Neural progenitor cell (in vitro differentiated cells): ENCODE results near the gene ZNF341. TPM values are rescaled to one million over a fixed set of nuclear protein-coding genes. Genes with fewer than 3 reads are reported as not detected.
A peak's percentile ranks its signal among the peaks of the same experiment; 100 is the strongest.

Source experiments
- DNase-seq: peaks from one replicate; pipeline ENCODE4 v3.0.0-alpha.2; 2016; ENCODE audit warnings: low spot score
- H2AFZ ChIP-seq: fragments of 200-600 bp; sonication (generic); replicated peaks from 2 replicates; pipeline ENCODE4 v1.6.1; 2016; ENCODE audit warnings: antibody characterized with exemption
- H3F3A ChIP-seq: fragments of 200-600 bp; sonication (generic); 2 replicates; pipeline ENCODE4 v1.6.1; 2016; ENCODE audit warnings: antibody characterized with exemption, low read depth
- H3K27ac ChIP-seq: fragments of 200-600 bp; sonication (generic); 2 replicates; pipeline ENCODE4 v1.5.1; 2016; ENCODE audit warnings: mild to moderate bottlenecking
- H3K27me3 ChIP-seq: fragments of 200-600 bp; sonication (generic); 2 replicates; pipeline ENCODE4 v1.6.1; 2016; ENCODE audit warnings: mild to moderate bottlenecking, moderate library complexity
- H3K36me3 ChIP-seq: fragments of 200-600 bp; sonication (generic); 2 replicates; pipeline ENCODE4 v1.5.1; 2016
- H3K4me1 ChIP-seq: fragments of 200-600 bp; sonication (generic); 2 replicates; pipeline ENCODE4 v1.6.1; 2016; ENCODE audit warnings: mixed run types
- H3K4me2 ChIP-seq: fragments of 200-600 bp; sonication (generic); 2 replicates; pipeline ENCODE4 v1.6.1; 2016
- H3K4me3 ChIP-seq: fragments of 200-600 bp; sonication (generic); 2 replicates; pipeline ENCODE4 v1.5.1; 2016
- H3K79me2 ChIP-seq: fragments of 200-600 bp; sonication (generic); 2 replicates; pipeline ENCODE4 v1.6.1; 2016; ENCODE audit warnings: low read depth
- H3K9ac ChIP-seq: fragments of 200-600 bp; sonication (generic); 2 replicates; pipeline ENCODE4 v1.6.1; 2016
- H3K9me3 ChIP-seq: fragments of 200-600 bp; sonication (generic); 2 replicates; pipeline ENCODE4 v1.5.1; 2016; ENCODE audit warnings: low read depth
- H4K20me1 ChIP-seq: fragments of 200-600 bp; sonication (generic); 2 replicates; pipeline ENCODE4 v1.6.1; 2016; ENCODE audit warnings: low read depth
- H3K27ac Mint-ChIP-seq: 3 replicates; pipeline ENCODE4 v1.8.0; 2021; ENCODE audit warnings: mixed read lengths
- H3K27me3 Mint-ChIP-seq: 2 replicates; pipeline ENCODE4 v1.8.0; 2022; ENCODE audit warnings: low read depth, mild to moderate bottlenecking, inconsistent platforms, moderate library complexity, mixed read lengths; ENCODE audit not compliant: insufficient read depth
- H3K36me3 Mint-ChIP-seq: 3 replicates; pipeline ENCODE4 v1.8.0; 2021; ENCODE audit warnings: mixed read lengths
- H3K4me1 Mint-ChIP-seq: 3 replicates; pipeline ENCODE4 v1.8.0; 2021; ENCODE audit warnings: mixed read lengths
- H3K4me3 Mint-ChIP-seq: 3 replicates; pipeline ENCODE4 v1.8.0; 2021; ENCODE audit warnings: mild to moderate bottlenecking, moderate library complexity, mixed read lengths
- H3K9me3 Mint-ChIP-seq: 3 replicates; pipeline ENCODE4 v1.8.0; 2020; ENCODE audit warnings: mixed read lengths
- EZH2 ChIP-seq: fragments of 200-600 bp; sonication (generic); IDR thresholded peaks from 2 replicates; pipeline ENCODE4 v1.6.1; 2017; ENCODE audit warnings: antibody characterized with exemption, mild to moderate bottlenecking, moderate library complexity
- EZH2phosphoT487 ChIP-seq: fragments of 200-600 bp; sonication (generic); IDR thresholded peaks from 2 replicates; pipeline ENCODE4 v1.6.1; 2017; ENCODE audit warnings: antibody characterized with exemption
- total RNA-seq: library from RNA; depleted of rRNA; stranded (reverse); fragments of >200 nt; gene quantifications from 2 replicates; pipeline ENCODE4 v1.2.3, GENCODE V29; 2015; ENCODE audit warnings: low replicate concordance
- TF ChIP-seq, protein P1 (sequence below): fragments of 200-600 bp; sonication (generic); IDR thresholded peaks from 2 replicates; pipeline ENCODE4 v1.5.1; 2017; ENCODE audit warnings: antibody characterized with exemption, mild to moderate bottlenecking

Gene ZNF341
- total RNA-seq, 1 donor from 2014 or later: 0.82 TPM

GRCh38 chr20:33812152-33812849 lies 80.5 kb downstream of the ZNF341 start:
- DNase-seq: peak; percentile 39

DNA sequence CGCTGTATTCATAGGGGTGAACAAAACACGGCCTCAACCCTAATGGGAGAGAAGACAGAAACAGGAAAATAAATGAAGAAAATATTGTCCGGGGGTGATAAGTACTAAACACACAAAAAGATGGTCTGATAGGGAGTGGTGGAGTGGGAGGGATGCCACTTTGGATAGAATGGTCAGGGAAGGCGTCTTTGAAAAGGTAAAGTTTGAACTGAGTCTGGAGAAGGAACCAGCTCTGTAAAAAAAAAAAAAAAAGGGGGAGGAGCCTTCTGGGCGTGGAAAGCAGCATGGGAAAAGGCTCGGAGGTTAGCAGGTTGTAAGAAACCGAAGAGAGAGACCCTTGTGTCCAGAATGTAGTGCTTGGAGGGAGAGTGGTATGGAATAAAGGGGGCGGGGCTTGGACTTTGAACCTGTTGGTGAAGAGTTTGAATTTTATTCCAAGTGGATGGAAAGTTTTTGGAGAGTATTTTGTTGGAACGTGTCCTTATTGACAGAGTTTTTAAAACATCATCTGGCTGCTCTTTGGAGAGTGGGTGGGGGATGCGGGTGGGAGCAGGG lies 81.2 kb downstream of the ZNF341 start:
- Histone ChIP-seq H3K4me2 (peak overlapping the region; percentile 90), H3K27ac (no peak overlapping the region), H4K20me1 (peaks cover 55% of the 10 kb centered on the region), H3K4me1 (peaks cover 13% of the 10 kb centered on the region), H3F3A (peaks cover 13% of the 10 kb centered on the region), H3K27me3 (no peaks in the 10 kb centered on the region), H3K79me2 (peaks cover 67% of the 10 kb centered on the region), H3K4me3 (peak overlapping the region; percentile 94), H2AFZ (no peak overlapping the region), H3K9me3 (no peaks in the 10 kb centered on the region), H3K9ac (no peak overlapping the region), H3K36me3 (no peaks in the 10 kb centered on the region)
- H3K27ac Mint-ChIP-seq: peak overlapping the region; percentile 1
- no peak for TF ChIP-seq EZH2
- TF ChIP-seq, protein P1, sequence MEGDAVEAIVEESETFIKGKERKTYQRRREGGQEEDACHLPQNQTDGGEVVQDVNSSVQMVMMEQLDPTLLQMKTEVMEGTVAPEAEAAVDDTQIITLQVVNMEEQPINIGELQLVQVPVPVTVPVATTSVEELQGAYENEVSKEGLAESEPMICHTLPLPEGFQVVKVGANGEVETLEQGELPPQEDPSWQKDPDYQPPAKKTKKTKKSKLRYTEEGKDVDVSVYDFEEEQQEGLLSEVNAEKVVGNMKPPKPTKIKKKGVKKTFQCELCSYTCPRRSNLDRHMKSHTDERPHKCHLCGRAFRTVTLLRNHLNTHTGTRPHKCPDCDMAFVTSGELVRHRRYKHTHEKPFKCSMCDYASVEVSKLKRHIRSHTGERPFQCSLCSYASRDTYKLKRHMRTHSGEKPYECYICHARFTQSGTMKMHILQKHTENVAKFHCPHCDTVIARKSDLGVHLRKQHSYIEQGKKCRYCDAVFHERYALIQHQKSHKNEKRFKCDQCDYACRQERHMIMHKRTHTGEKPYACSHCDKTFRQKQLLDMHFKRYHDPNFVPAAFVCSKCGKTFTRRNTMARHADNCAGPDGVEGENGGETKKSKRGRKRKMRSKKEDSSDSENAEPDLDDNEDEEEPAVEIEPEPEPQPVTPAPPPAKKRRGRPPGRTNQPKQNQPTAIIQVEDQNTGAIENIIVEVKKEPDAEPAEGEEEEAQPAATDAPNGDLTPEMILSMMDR: no peak
- no peak for TF ChIP-seq EZH2phosphoT487
- H3K4me3 Mint-ChIP-seq: peak overlapping the region; percentile 97
- peaks cover 3% of the 10 kb centered on the region for H3K27me3 Mint-ChIP-seq
- no peaks in the 10 kb centered on the region for H3K9me3 Mint-ChIP-seq
- DNase-seq: peak; percentile 58
- H3K36me3 Mint-ChIP-seq: peaks cover 7% of the 10 kb centered on the region
- H3K4me1 Mint-ChIP-seq: peaks cover 25% of the 10 kb centered on the region

More at GRCh38 chr20:33812152-33812849, 80.5 kb downstream of the ZNF341 start:
- Histone ChIP-seq H3K9me3 (no peaks in the 10 kb centered on the region), H3K27ac (no peak overlapping the region), H4K20me1 (peaks cover 48% of the 10 kb centered on the region), H3K4me1 (peaks cover 12% of the 10 kb centered on the region), H2AFZ (peak overlapping the region; percentile 45), H3K4me3 (peak overlapping the region; percentile 94), H3K36me3 (no peaks in the 10 kb centered on the region), H3K27me3 (no peaks in the 10 kb centered on the region), H3F3A (peaks cover 13% of the 10 kb centered on the region), H3K9ac (peak overlapping the region; percentile 94), H3K79me2 (peaks cover 61% of the 10 kb centered on the region), H3K4me2 (peak overlapping the region; percentile 90)
- Mint-ChIP-seq H3K4me3 (peak overlapping the region; percentile 97), H3K27ac (peak overlapping the region; percentile 90), H3K27me3 (peaks cover 3% of the 10 kb centered on the region), H3K36me3 (peaks cover 6% of the 10 kb centered on the region), H3K4me1 (peaks cover 24% of the 10 kb centered on the region), H3K9me3 (no peaks in the 10 kb centered on the region)
- TF ChIP-seq EZH2phosphoT487 (no peak), EZH2 (no peak)
- TF ChIP-seq, protein P1: no peak

GRCh38 chr20:33814238-33814712 lies 82.5 kb downstream of the ZNF341 start:
- H3K36me3 ChIP-seq: no peaks in the 10 kb centered on the region
- peaks cover 10% of the 10 kb centered on the region for H3K36me3 Mint-ChIP-seq
- H3K9me3 ChIP-seq: no peaks in the 10 kb centered on the region
- no peak overlapping the region for H3K27ac ChIP-seq
- H3K79me2 ChIP-seq: peaks cover 80% of the 10 kb centered on the region
- H4K20me1 ChIP-seq: peaks cover 68% of the 10 kb centered on the region
- H3K4me3 ChIP-seq: no peak overlapping the region
- H3K4me1 Mint-ChIP-seq: peaks cover 29% of the 10 kb centered on the region
- no peak overlapping the region for H2AFZ ChIP-seq
- no peak overlapping the region for H3K4me3 Mint-ChIP-seq
- no peak overlapping the region for H3K4me2 ChIP-seq
- H3F3A ChIP-seq: peaks cover 13% of the 10 kb centered on the region
- no peak for DNase-seq
- TF ChIP-seq, protein P1: no peak
- no peak for TF ChIP-seq EZH2
- TF ChIP-seq EZH2phosphoT487: no peak
- H3K9ac ChIP-seq: no peak overlapping the region
- peaks cover 3% of the 10 kb centered on the region for H3K27me3 Mint-ChIP-seq
- H3K4me1 ChIP-seq: peaks cover 20% of the 10 kb centered on the region
- H3K27me3 ChIP-seq: no peaks in the 10 kb centered on the region
- no peak overlapping the region for H3K27ac Mint-ChIP-seq
- no peaks in the 10 kb centered on the region for H3K9me3 Mint-ChIP-seq
